Measurements from ENCODE around the gene OR7D2.

DNA sequence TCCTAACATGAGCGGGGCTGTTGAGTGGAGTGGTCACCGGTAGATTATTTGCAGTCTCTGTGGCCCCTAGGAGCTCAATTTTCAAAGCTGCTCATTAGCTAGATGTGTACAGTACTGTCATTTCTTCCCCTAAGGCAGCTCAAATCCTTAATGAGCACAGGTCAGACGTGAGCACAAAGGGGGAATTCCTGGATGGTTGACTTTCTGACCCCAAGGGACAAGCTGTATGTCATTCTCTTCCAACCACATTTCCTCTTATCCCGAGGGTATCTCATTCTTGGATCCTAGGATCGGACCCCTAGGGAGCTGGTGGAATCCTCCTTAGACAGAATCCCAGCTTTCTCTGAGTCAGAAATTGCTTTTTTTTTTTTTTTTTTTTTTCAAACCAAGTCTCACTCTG, 46.4 kb upstream of the OR7D2 start:
- no peak for TF ChIP-seq CTCF (IDR thresholded peaks at IDR 0.05)
- TF ChIP-seq POLR2AphosphoS5 (IDR thresholded peaks at IDR 0.05; ENCODE audit: low read depth, low read length) = no peak
- TF ChIP-seq, protein P1, sequence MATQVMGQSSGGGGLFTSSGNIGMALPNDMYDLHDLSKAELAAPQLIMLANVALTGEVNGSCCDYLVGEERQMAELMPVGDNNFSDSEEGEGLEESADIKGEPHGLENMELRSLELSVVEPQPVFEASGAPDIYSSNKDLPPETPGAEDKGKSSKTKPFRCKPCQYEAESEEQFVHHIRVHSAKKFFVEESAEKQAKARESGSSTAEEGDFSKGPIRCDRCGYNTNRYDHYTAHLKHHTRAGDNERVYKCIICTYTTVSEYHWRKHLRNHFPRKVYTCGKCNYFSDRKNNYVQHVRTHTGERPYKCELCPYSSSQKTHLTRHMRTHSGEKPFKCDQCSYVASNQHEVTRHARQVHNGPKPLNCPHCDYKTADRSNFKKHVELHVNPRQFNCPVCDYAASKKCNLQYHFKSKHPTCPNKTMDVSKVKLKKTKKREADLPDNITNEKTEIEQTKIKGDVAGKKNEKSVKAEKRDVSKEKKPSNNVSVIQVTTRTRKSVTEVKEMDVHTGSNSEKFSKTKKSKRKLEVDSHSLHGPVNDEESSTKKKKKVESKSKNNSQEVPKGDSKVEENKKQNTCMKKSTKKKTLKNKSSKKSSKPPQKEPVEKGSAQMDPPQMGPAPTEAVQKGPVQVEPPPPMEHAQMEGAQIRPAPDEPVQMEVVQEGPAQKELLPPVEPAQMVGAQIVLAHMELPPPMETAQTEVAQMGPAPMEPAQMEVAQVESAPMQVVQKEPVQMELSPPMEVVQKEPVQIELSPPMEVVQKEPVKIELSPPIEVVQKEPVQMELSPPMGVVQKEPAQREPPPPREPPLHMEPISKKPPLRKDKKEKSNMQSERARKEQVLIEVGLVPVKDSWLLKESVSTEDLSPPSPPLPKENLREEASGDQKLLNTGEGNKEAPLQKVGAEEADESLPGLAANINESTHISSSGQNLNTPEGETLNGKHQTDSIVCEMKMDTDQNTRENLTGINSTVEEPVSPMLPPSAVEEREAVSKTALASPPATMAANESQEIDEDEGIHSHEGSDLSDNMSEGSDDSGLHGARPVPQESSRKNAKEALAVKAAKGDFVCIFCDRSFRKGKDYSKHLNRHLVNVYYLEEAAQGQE (IDR thresholded peaks at IDR 0.05; ENCODE audit: insufficient read depth in 1 of 2, low read depth in 2 of 2, low read length in 1 of 2) = no peak
- no peak for TF ChIP-seq SIN3A (IDR thresholded peaks at IDR 0.05; ENCODE audit: borderline replicate concordance, insufficient read depth, low read depth, low read length)
- TF ChIP-seq TCF7L2 (IDR thresholded peaks at IDR 0.05; ENCODE audit: low read depth, low read length) = no peak

Measured in Panc1 (cell line).